Heart left ventricle (tissue), 16 donors: ENCODE data around the gene PTTG1IP. TPM values are rescaled to one million over a fixed set of nuclear protein-coding genes. Genes with fewer than 3 reads are reported as not detected.
A peak's percentile ranks its signal among the peaks of the same experiment; 100 is the strongest.

Experiments
- ATAC-seq, 4 donors: fragments of 200-7000 bp; cut with Tn5 transposase; one replicate each; pipeline ENCODE4 v1.9.1; 2020 to 2022; ENCODE audit warnings: moderate library complexity in 4 of 4, mild to moderate bottlenecking in 3 of 4, moderate number of reproducible peaks in 1 of 4
- DNase-seq, 5 donors: peaks; one replicate each; pipeline ENCODE4 v3.0.0-alpha.2; 2020
- H3K27ac ChIP-seq, 12 donors: fragments of 200-600 bp; sonication (generic) in 4 of 12; one replicate each; pipeline versions ENCODE4 v1.5.0 to v1.8.0; 2016 to 2022; ENCODE audit warnings: mild to moderate bottlenecking in 2 of 12
- H3K27me3 ChIP-seq, 9 donors: fragments of 200-600 bp; sonication (generic) in 2 of 9; one replicate each; pipeline versions ENCODE4 v1.5.1 to v1.8.0; 2016 to 2022; ENCODE audit warnings: mild to moderate bottlenecking in 3 of 9
- H3K36me3 ChIP-seq, 9 donors: fragments of 200-600 bp; sonication (generic) in 2 of 9; one replicate each; pipeline versions ENCODE4 v1.5.0 to v1.8.0; 2018 to 2022; ENCODE audit warnings: mild to moderate bottlenecking in 2 of 9
- H3K4me1 ChIP-seq, 12 donors: fragments of 200-600 bp; sonication (generic) in 4 of 12; one replicate each; pipeline versions ENCODE4 v1.5.0 to v1.8.0; 2016 to 2022; ENCODE audit warnings: mild to moderate bottlenecking in 3 of 12
- H3K4me3 ChIP-seq, 12 donors: fragments of 200-600 bp; sonication (generic) in 4 of 12; one replicate each; pipeline versions ENCODE4 v1.5.0 to v1.8.0; 2017 to 2022; ENCODE audit warnings: mild to moderate bottlenecking in 9 of 12, moderate library complexity in 4 of 12
- H3K9me3 ChIP-seq, 12 donors: fragments of 200-600 bp; sonication (generic) in 4 of 12; one replicate each; pipeline versions ENCODE4 v1.5.0 to v1.8.0; 2016 to 2022; ENCODE audit warnings: mild to moderate bottlenecking in 1 of 12
- CTCF ChIP-seq, 12 donors: fragments of 200-600 bp; sonication (generic) in 4 of 12; IDR thresholded peaks; one replicate each; pipeline versions ENCODE4 v1.5.0 to v1.8.0; 2018 to 2022; ENCODE audit warnings: antibody characterized with exemption in 12 of 12, mild to moderate bottlenecking in 5 of 12
- POLR2A ChIP-seq, 2 donors: fragments of 450-650 bp; IDR thresholded peaks; one replicate each; pipeline ENCODE4 v1.6.1; 2017; ENCODE audit warnings: antibody characterized with exemption in 2 of 2, mild to moderate bottlenecking in 2 of 2, moderate library complexity in 2 of 2
- WGBS, 4 donors: extraction: QIAGEN DNeasy Blood & Tissue Kit in 2 of 4; methylation state at CpG; one replicate each; pipeline versions ENCODE4 v1.1.5 to v1.1.7; 2013 to 2018; 5-methylcytosine and 5-hydroxymethylcytosine counted together
- intact Hi-C, 10 donors: fragments of 100-400 bp; cut with DNase I; formaldehyde crosslinking; loops; one replicate each; pipeline versions ENCODE4 v1.11.1 to v1.14.2; 2022
- polyA plus RNA-seq, 2 donors: library from polyadenylated mRNA; stranded (reverse); fragments of 200-250 nt; gene quantifications; one replicate each; pipeline ENCODE4 v1.2.3, GENCODE V29; 2013
- total RNA-seq, 9 donors: library from RNA; depleted of rRNA in 2 of 9; stranded (reverse); fragments of >200 nt in 2 of 9; fragmentation: NEBNext Ultra II Directional in 3 of 9; extraction: Animal tissue kit (Norgen Biotek cat#: 25700) in 3 of 9; gene quantifications; one replicate each; pipeline versions ENCODE4 v1.1.0 to v1.2.4, GENCODE V29; 2016 to 2023
- donor health status: ischemic (EF 13 %, LVEDD 7.1; RV severe dilation, severe dysfunction).
- donor health status: healthy with polysubstance abuse.
- donor health status: DM: no; HTN: yes; CAD: no.
- donor health status: DM: no; HTN: no; CAD: no.
- donor health status: ischemic (EF 25% LVEDD 6.9; RV normal size, moderate dysfunction).
- donor health status: ischemic (EF 25% LVEDD 5.7; RV mildly dilated, moderate dysfunction).
- donor health status: healthy.
- donor health status: DM: yes; HTN: yes; CAD: no.
- donor health status: ischemic (EF 35%, LVEDD 5.7; RV mildly dilated, moderate dysfunction).
- donor health status: nonischemic (EF 11% LVEDD 7.7; RV severe dilation, severe dysfunction).
- donor health status: DM: yes; HTN: yes; CAD: no.
- donor health status: PGD.
- donor health status: ischemic (EF 29% LVEDD 5.4; RV normal size, mild dysfunction).
- donor health status: nonischemic (EF 23%, LVEDD 6.1; RV moderate dilation, normal function).

PTTG1IP gene
- total and polyA plus RNA-seq, 11 donors = 126 to 319 (median 172) TPM

DNA sequence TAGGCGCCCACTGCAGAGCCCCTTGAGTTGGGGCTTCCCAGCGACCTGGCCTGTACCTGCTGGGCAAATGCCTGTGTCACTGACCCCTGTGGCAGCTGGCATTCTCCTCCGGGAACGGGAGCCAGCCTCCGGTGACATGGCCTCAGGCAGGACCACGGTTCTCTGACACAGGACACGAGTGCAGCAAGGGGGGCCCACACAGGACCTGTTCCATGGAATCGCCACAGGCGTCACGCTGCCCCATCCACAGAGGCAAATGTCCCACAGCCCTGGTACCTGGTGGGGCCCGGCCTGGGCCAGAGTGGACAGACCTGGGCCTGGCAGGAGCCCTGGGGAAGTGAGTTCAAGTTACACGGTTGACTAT, 44.6 kb upstream of the PTTG1IP start:
- TF ChIP-seq CTCF (IDR thresholded peaks at IDR 0.05) (no peak), POLR2A (IDR thresholded peaks at IDR 0.05) (no peak)
- H3K9me3 ChIP-seq = no peaks in the 10 kb centered on the region
- 78 to 89% (median 82%) methylated on average over 6 to 12 of the region's 12 CpGs for WGBS, 4 donors
- H3K27ac ChIP-seq = peak overlapping the region in 1 of 12 donors; percentile 93
- peak overlapping the region in 1 of 12 donors; percentile 76 for H3K4me3 ChIP-seq
- DNase-seq = peak in 1 of 5 donors; percentile 24
- H3K36me3 ChIP-seq = peaks cover 0 to 14% (median 0%) of the 10 kb centered on the region in 9 donors
- peaks cover 0 to 32% (median 6%) of the 10 kb centered on the region in 9 donors for H3K27me3 ChIP-seq
- peaks cover 0 to 80% (median 0%) of the 10 kb centered on the region in 12 donors for H3K4me1 ChIP-seq
- intact Hi-C loops = loop anchor here in 1 of 10 donors (10.0 kb wide), 1 partner anchor 413 kb away; no protein-coding TSS in a partner anchor
- ATAC-seq = no peak

- WGBS, 4 donors = 83 to 90% (median 87%) methylated on average over 9 to 15 of the region's 15 CpGs
These were observed 44.1 kb upstream of the PTTG1IP start for GRCh38 chr21:44917446-44918106.

GRCh38 chr21:44916965-44917364, 43.5 kb upstream of the PTTG1IP start:
- H3K27me3 ChIP-seq = peaks cover 0 to 32% (median 6%) of the 10 kb centered on the region in 9 donors
- H3K4me1 ChIP-seq = peaks cover 0 to 78% (median 0%) of the 10 kb centered on the region in 12 donors
- intact Hi-C loops = loop anchor here in 1 of 10 donors (10.0 kb wide), 1 partner anchor 412 kb away; no protein-coding TSS in a partner anchor
- H3K9me3 ChIP-seq = no peaks in the 10 kb centered on the region
- peak overlapping the region in 1 of 12 donors; percentile 93 for H3K27ac ChIP-seq
- no peak for TF ChIP-seq CTCF (IDR thresholded peaks at IDR 0.05)
- TF ChIP-seq POLR2A (IDR thresholded peaks at IDR 0.05) = no peak
- peaks cover 0 to 14% (median 0%) of the 10 kb centered on the region in 9 donors for H3K36me3 ChIP-seq
- 52 to 70% (median 57%) methylated on average over 7 of the region's 7 CpGs for WGBS, 4 donors
- DNase-seq (no peak), ATAC-seq (no peak)
- peak overlapping the region in 1 of 12 donors; percentile 76 for H3K4me3 ChIP-seq

More at GRCh38 chr21:44917446-44918106, 44.1 kb upstream of the PTTG1IP start:
- intact Hi-C loops = loop anchor here in 1 of 10 donors (10.0 kb wide), 1 partner anchor 413 kb away; no protein-coding TSS in a partner anchor
- no peak for DNase-seq
- H3K9me3 ChIP-seq = no peaks in the 10 kb centered on the region
- peaks cover 0 to 32% (median 6%) of the 10 kb centered on the region in 9 donors for H3K27me3 ChIP-seq
- no peak for ATAC-seq
- H3K36me3 ChIP-seq = peaks cover 0 to 14% (median 0%) of the 10 kb centered on the region in 9 donors
- peak overlapping the region in 1 of 12 donors; percentile 76 for H3K4me3 ChIP-seq
- no peak for TF ChIP-seq POLR2A (IDR thresholded peaks at IDR 0.05)
- H3K4me1 ChIP-seq = peaks cover 0 to 78% (median 0%) of the 10 kb centered on the region in 12 donors
- H3K27ac ChIP-seq = peak overlapping the region in 1 of 12 donors; percentile 93

GRCh38 chr21:44914176-44914874, 40.8 kb upstream of the PTTG1IP start:
- H3K4me1 ChIP-seq = peaks cover 0 to 93% (median 7%) of the 10 kb centered on the region in 12 donors
- peak overlapping the region in 2 of 12 donors; percentile 9 to 90 for H3K27ac ChIP-seq
- peak overlapping the region in 1 of 12 donors; percentile 42 for H3K4me3 ChIP-seq
- peaks cover 0 to 13% (median 0%) of the 10 kb centered on the region in 9 donors for H3K27me3 ChIP-seq
- peak in 3 of 4 donors; percentile 5 to 27 (median 13) for ATAC-seq
- intact Hi-C loops = loop anchor here in 1 of 10 donors (10.0 kb wide), 1 partner anchor 410 kb away; no protein-coding TSS in a partner anchor
- 80 to 91% (median 83%) methylated on average over 18 of the region's 18 CpGs for WGBS, 4 donors
- peak in 3 of 5 donors; percentile 52 to 77 (median 56) for DNase-seq
- H3K36me3 ChIP-seq = peaks cover 0 to 27% (median 0%) of the 10 kb centered on the region in 9 donors
- no peaks in the 10 kb centered on the region for H3K9me3 ChIP-seq
- TF ChIP-seq POLR2A (IDR thresholded peaks at IDR 0.05) = no peak
- TF ChIP-seq CTCF (IDR thresholded peaks at IDR 0.05) = no peak
